Heart right ventricle (tissue), 16 donors: ENCODE results near the gene PKDCC. TPM values are rescaled to one million over a fixed set of nuclear protein-coding genes. Genes with fewer than 3 reads are reported as not detected.

Source experiments
- ATAC-seq, 8 donors: fragments of 200-7000 bp; cut with Tn5 transposase; one replicate each; pipeline ENCODE4 v1.9.1; 2020; ENCODE audit warnings: mild to moderate bottlenecking in 8 of 8, moderate library complexity in 8 of 8, moderate number of reproducible peaks in 1 of 8
- DNase-seq, 2 donors: peaks; one replicate each; pipeline ENCODE4 v3.0.0-alpha.2; 2020
- H3K27ac ChIP-seq, 10 donors: fragments of 200-600 bp; sonication (generic) in 2 of 10; one replicate each; pipeline versions ENCODE4 v1.5.0 to v1.8.0; 2020 to 2022; ENCODE audit warnings: mild to moderate bottlenecking in 3 of 10
- H3K27me3 ChIP-seq, 7 donors: fragments of 200-600 bp; one replicate each; pipeline ENCODE4 v1.8.0; 2021 to 2022; ENCODE audit warnings: mild to moderate bottlenecking in 2 of 7
- H3K36me3 ChIP-seq, 9 donors: fragments of 200-600 bp; sonication (generic) in 1 of 9; one replicate each; pipeline versions ENCODE4 v1.5.0 to v1.8.0; 2020 to 2022; ENCODE audit warnings: mild to moderate bottlenecking in 2 of 9
- H3K4me1 ChIP-seq, 9 donors: fragments of 200-600 bp; sonication (generic) in 1 of 9; one replicate each; pipeline versions ENCODE4 v1.5.0 to v1.8.0; 2020 to 2022; ENCODE audit warnings: mild to moderate bottlenecking in 4 of 9
- H3K4me3 ChIP-seq, 10 donors: fragments of 200-600 bp; sonication (generic) in 2 of 10; one replicate each; pipeline versions ENCODE4 v1.5.0 to v1.8.0; 2020 to 2022; ENCODE audit warnings: mild to moderate bottlenecking in 7 of 10, moderate library complexity in 2 of 10
- H3K9me3 ChIP-seq, 11 donors: fragments of 200-600 bp in 10 of 11; sonication (generic) in 2 of 11; one replicate each; pipeline versions ENCODE4 v1.5.0 to v1.8.0; 2013 to 2022; ENCODE audit warnings: mild to moderate bottlenecking in 2 of 11, control low read depth in 1 of 11, moderate library complexity in 1 of 11
- CTCF ChIP-seq, 9 donors: fragments of 200-600 bp; sonication (generic) in 2 of 9; IDR thresholded peaks; one replicate each; pipeline versions ENCODE4 v1.5.0 to v1.8.0; 2021 to 2022; ENCODE audit warnings: antibody characterized with exemption in 9 of 9, mild to moderate bottlenecking in 5 of 9, moderate library complexity in 1 of 9
- WGBS, 2 donors: extraction: QIAGEN DNeasy Blood & Tissue Kit; methylation state at CpG; one replicate each; pipeline ENCODE4 v1.1.7; 2013; ENCODE audit warnings: inconsistent platforms in 1 of 2; 5-methylcytosine and 5-hydroxymethylcytosine counted together
- intact Hi-C, 10 donors: fragments of 100-400 bp; cut with DNase I; formaldehyde crosslinking; loops; one replicate each; pipeline versions ENCODE4 v1.11.1 to v1.14.2; 2022
- polyA plus RNA-seq, 2 donors: library from polyadenylated mRNA; stranded (reverse); fragments of 200-250 nt; gene quantifications; one replicate each; pipeline ENCODE4 v1.2.3, GENCODE V29; 2013
- total RNA-seq, 10 donors: library from RNA; stranded (reverse); fragmentation: NEBNext Ultra II Directional in 3 of 10; extraction: Animal tissue kit (Norgen Biotek cat#: 25700) in 3 of 10; gene quantifications; one replicate each; pipeline versions ENCODE4 v1.2.1 to v1.2.4, GENCODE V29; 2021 to 2023
- donor health status: Arrhythmogenic right ventricular cardiomyopathy.
- donor health status: ischemic (EF 13 %, LVEDD 7.1; RV severe dilation, severe dysfunction).
- donor health status: healthy with polysubstance abuse.
- donor health status: DM: no; HTN: yes; CAD: no.
- donor health status: DM: no; HTN: no; CAD: no.
- donor health status: ischemic (EF 25% LVEDD 6.9; RV normal size, moderate dysfunction).
- donor health status: ischemic (EF 25% LVEDD 5.7; RV mildly dilated, moderate dysfunction).
- donor health status: healthy.
- donor health status: DM: yes; HTN: yes; CAD: no.
- donor health status: Ischemic cardiomyopathy.
- donor health status: ischemic (EF 35%, LVEDD 5.7; RV mildly dilated, moderate dysfunction).
- donor health status: nonischemic (EF 11% LVEDD 7.7; RV severe dilation, severe dysfunction).
- donor health status: DM: yes; HTN: yes; CAD: no.
- donor health status: PGD.
- donor health status: ischemic (EF 29% LVEDD 5.4; RV normal size, mild dysfunction).
- donor health status: nonischemic (EF 23%, LVEDD 6.1; RV moderate dilation, normal function).

PKDCC gene
- total and polyA plus RNA-seq, 12 donors: 25.1 to 263 (median 51.4) TPM

DNA sequence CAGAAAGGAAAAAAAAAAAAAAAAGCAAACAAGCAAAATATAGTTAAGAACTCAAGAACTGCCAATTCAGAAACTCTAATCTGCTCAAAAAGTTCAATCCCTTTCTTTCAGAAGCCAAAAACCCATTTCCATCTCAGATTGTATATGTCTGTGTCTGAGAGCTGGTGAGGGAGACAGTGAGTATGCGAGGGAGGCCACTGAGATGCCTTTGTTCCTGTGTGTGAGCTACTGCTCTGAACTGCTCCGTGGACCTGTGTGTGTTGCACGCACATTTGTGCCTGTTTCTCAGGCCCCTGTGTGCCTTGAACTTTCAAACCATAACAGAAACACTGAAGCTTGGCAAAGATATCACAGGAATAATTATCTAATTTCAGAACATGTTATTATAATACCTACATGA, 2.5 kb upstream of the PKDCC start:
- ATAC-seq (no peak), DNase-seq (no peak)
- TF ChIP-seq CTCF (IDR thresholded peaks at IDR 0.05): no peak
- Histone ChIP-seq H3K27me3 (peaks cover 0 to 36% (median 0%) of the 10 kb centered on the region in 7 donors), H3K4me1 (peaks cover 8 to 52% (median 11%) of the 10 kb centered on the region in 9 donors), H3K4me3 (no peak overlapping the region), H3K27ac (peak overlapping the region in 7 of 10 donors; percentile 90 to 97 (median 93)), H3K9me3 (no peaks in the 10 kb centered on the region), H3K36me3 (no peaks in the 10 kb centered on the region)
- intact Hi-C loops: loop anchor here in 4 of 10 donors (5.0 to 10.0 kb wide), 5 partner anchors 81 to 113 kb away; no protein-coding TSS in a partner anchor
- 67 to 84% methylated on average over 3 of the region's 3 CpGs for WGBS, 2 donors

GRCh38 chr2:42045848-42046748, 1.7 kb upstream of the PKDCC start:
- 63 to 66% methylated on average over 12 of the region's 12 CpGs for WGBS, 2 donors
- Histone ChIP-seq H3K4me3 (peak overlapping the region in 5 of 10 donors; percentile 72 to 100 (median 88)), H3K9me3 (no peaks in the 10 kb centered on the region), H3K27me3 (peaks cover 0 to 36% (median 0%) of the 10 kb centered on the region in 7 donors), H3K27ac (peak overlapping the region in 9 of 10 donors; percentile 56 to 97 (median 91)), H3K4me1 (peaks cover 9 to 53% (median 12%) of the 10 kb centered on the region in 9 donors), H3K36me3 (no peaks in the 10 kb centered on the region)
- intact Hi-C loops: loop anchor here in 4 of 10 donors (5.0 to 10.0 kb wide), 5 partner anchors 81 to 114 kb away; no protein-coding TSS in a partner anchor
- DNase-seq: no peak
- TF ChIP-seq CTCF (IDR thresholded peaks at IDR 0.05): no peak
- no peak for ATAC-seq

- 6% methylated on average over 39 of the region's 39 CpGs for whole genome bisulfite sequencing, 2 donors
- H3K27me3 ChIP-seq: peaks cover 0 to 36% (median 0%) of the 10 kb centered on the region in 7 donors
- H3K27ac ChIP-seq: peak overlapping the region; percentile 80 to 97 (median 91)
- ATAC-seq: peak in 7 of 8 donors; percentile 2 to 11 (median 4)
- H3K36me3 ChIP-seq: no peaks in the 10 kb centered on the region
- intact Hi-C loops: loop anchor here in 4 of 10 donors (5.0 to 10.0 kb wide), 5 partner anchors 82 to 115 kb away; no protein-coding TSS in a partner anchor
- peaks cover 11 to 60% (median 17%) of the 10 kb centered on the region in 9 donors for H3K4me1 ChIP-seq
- H3K4me3 ChIP-seq: peak overlapping the region; percentile 68 to 100 (median 86)
- TF ChIP-seq CTCF (IDR thresholded peaks at IDR 0.05): no peak
- no peaks in the 10 kb centered on the region for H3K9me3 ChIP-seq
- peak in 1 of 2 donors; percentile 32 for DNase-seq
Measured at GRCh38 chr2:42046819-42047487, 868 bp upstream of the PKDCC start.
